Measurements from ENCODE around the gene S100A9. TPM values are rescaled to one million over a fixed set of nuclear protein-coding genes. Genes with fewer than 3 reads are reported as not detected.

S100A9 gene
- total and polyA plus RNA-seq, 2 of the 8 experiments (the other 6 are each of a cell fraction or from before 2014, with no cell fraction given): not detected

DNA sequence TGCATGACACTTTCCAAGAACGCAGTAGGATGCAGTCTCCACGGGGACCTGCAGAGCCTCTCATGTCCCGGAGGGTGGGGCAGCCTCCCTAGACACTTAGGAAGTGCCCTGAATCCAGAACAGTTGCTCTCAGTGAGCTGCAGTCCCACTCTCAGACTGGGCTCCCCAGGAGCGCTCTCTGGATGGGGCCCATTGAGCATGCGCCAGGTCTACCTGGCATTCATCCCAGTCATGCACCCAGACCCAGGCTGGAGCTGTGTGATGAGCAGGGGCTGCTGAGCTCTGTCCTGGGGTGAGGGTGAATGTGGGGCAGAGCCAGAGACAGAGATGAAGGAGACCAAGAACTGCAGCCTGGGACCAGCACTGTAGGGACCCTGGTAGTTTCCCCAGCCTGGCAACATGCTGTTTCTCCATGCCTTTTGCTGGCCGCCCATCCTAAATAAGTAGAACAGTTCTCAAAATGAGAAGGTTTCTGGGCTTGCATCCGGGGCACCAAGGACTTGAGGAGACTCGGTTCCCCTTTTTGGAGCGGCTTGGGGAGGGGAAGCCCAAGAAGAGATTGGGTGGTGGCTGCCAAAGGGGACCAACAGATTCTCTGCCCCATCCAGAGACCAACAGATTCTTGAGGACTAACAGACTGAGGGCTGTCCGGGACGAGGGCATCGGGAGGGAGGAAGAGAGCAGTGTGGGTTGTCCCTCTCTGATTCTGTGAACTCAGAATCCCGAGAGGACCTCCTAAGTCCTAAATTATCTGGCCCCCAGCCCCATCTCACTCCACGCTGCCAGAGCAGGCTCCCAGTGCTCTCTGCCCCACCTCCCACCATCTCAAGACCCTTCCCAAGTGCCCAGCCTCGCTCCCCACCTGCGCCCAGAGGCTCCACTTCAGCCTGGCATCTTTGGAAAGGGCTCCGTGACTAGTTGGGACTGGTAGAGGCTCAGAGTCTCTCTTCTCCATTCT is 8.0 kb upstream of the S100A9 start:
- H3K9me3 ChIP-seq (ENCODE audit: insufficient read depth in 2 of 2, low read depth in 1 of 2, low read length in 1 of 2): no peaks in the 10 kb centered on the region
- H3K18ac ChIP-seq (ENCODE audit: extremely low read depth, low read length): no peak overlapping the region
- no peak overlapping the region for H2AFZ ChIP-seq (ENCODE audit: low read length)
- H3K4me3 ChIP-seq (ENCODE audit: extremely low read depth in 1 of 4, insufficient read depth in 2 of 4, low read depth in 3 of 4, low read length in 4 of 4): no peak overlapping the region
- H2BK15ac ChIP-seq (ENCODE audit: low read length): no peak overlapping the region
- no peaks in the 10 kb centered on the region for H3K4me1 ChIP-seq (replicated peaks in 1 of 4; ENCODE audit: control insufficient read depth in 3 of 4, insufficient read depth in 4 of 4, low read length in 3 of 4)
- H3K9ac ChIP-seq (replicated peaks in 1 of 4; ENCODE audit: extremely low read depth in 1 of 4, low read depth in 3 of 4, low read length in 3 of 4): no peak overlapping the region
- H3K23me2 ChIP-seq (ENCODE audit: low read depth, low read length): no peaks in the 10 kb centered on the region
- no peak overlapping the region for H3K14ac ChIP-seq (ENCODE audit: insufficient read length)
- FAIRE-seq: no peak
- DNase-seq (ENCODE audit: low read depth in 1 of 2, low spot score in 2 of 2): peak in 1 of 2 experiments; percentile 31
- H3K27ac ChIP-seq (ENCODE audit: low read depth, low read length): no peak overlapping the region
- no peak overlapping the region for H4K5ac ChIP-seq (ENCODE audit: insufficient read length, low read depth, low read length)
- H3K27me3 ChIP-seq (replicated peaks in 1 of 4; ENCODE audit: control insufficient read depth in 3 of 4, extremely low read depth in 1 of 4, insufficient read depth in 3 of 4, low read length in 3 of 4): no peaks in the 10 kb centered on the region
- H3K79me1 ChIP-seq (ENCODE audit: low read depth, low read length): no peaks in the 10 kb centered on the region
- no peak overlapping the region for H2BK120ac ChIP-seq (replicated peaks; ENCODE audit: low read depth, low read length)
- no peak overlapping the region for H2BK20ac ChIP-seq (ENCODE audit: low read length)
- H3K36me3 ChIP-seq (ENCODE audit: control insufficient read depth in 2 of 4, insufficient read depth in 4 of 4, low read length in 3 of 4): no peaks in the 10 kb centered on the region
- POLR2A ChIA-PET (ENCODE audit: partially characterized antibody): no interaction called here
- no peaks in the 10 kb centered on the region for H3K79me2 ChIP-seq (ENCODE audit: control insufficient read depth in 1 of 2, insufficient read depth in 2 of 2, low read length in 2 of 2)
- no peak overlapping the region for H3K23ac ChIP-seq (ENCODE audit: insufficient read length)
- H2BK5ac ChIP-seq (ENCODE audit: low read depth, low read length): no peak overlapping the region
- H2AK5ac ChIP-seq (ENCODE audit: low read depth, low read length): no peak overlapping the region
- H3K4me2 ChIP-seq (ENCODE audit: insufficient read depth in 1 of 2, low read depth in 2 of 2, low read length in 2 of 2): no peak overlapping the region
- no peak overlapping the region for H4K91ac ChIP-seq (replicated peaks; ENCODE audit: insufficient read length, low read length)
- no peak overlapping the region for H3K56ac ChIP-seq (replicated peaks; ENCODE audit: insufficient read length, low read depth, low read length)
- H4K20me1 ChIP-seq (replicated peaks in 1 of 2; ENCODE audit: control insufficient read depth in 1 of 2, insufficient read depth in 2 of 2, low read length in 2 of 2): no peaks in the 10 kb centered on the region
- H4K8ac ChIP-seq (ENCODE audit: extremely low read depth, insufficient read depth, low read length): no peak overlapping the region; the same call in 1 of the 2 replicates
- CTCF ChIA-PET (ENCODE audit: partially characterized antibody): interaction anchor here (0.7 to 8.5 kb wide), 7 partner anchors 14 to 268 kb away, joined by 3 to 360 read pairs (median 3); partner anchors contain the start of gene S100A12
- H2BK12ac ChIP-seq (ENCODE audit: low read depth, low read length): no peak overlapping the region
- 75% methylated on average over 17 of the region's 17 CpGs; no CpG with 5 or more reads in 1 of the 2 experiments for WGBS, 2 experiments (ENCODE audit: extremely low coverage in 1 of 2, insufficient coverage in 1 of 2, insufficient read length in 1 of 2, insufficient replicate concordance in 2 of 2, low coverage in 1 of 2, low lambda C conversion rate in 2 of 2, missing lambda C conversion rate in 1 of 2)
- no peak overlapping the region for H3K4ac ChIP-seq (replicated peaks; ENCODE audit: insufficient read length, low read depth, low read length)
- TF ChIP-seq BRCA1 (IDR thresholded peaks at IDR 0.05; ENCODE audit: low read depth, low read length) (no peak), TBP (IDR thresholded peaks at IDR 0.05; ENCODE audit: low read depth, low read length) (no peak), BCL11A (IDR thresholded peaks at IDR 0.05; ENCODE audit: low read depth in 2 of 2, low read length in 2 of 2) (no peak), SP1 (IDR thresholded peaks at IDR 0.05; ENCODE audit: low read depth, low read length) (no peak), RXRA (IDR thresholded peaks at IDR 0.05; ENCODE audit: insufficient read depth, low read depth, low read length) (no peak)
